Measurements from ENCODE around the gene ZNF20.
A peak's percentile ranks its signal among the peaks of the same experiment; 100 is the strongest.
"Not testable (repeated sequence)": the region's sequence is repeated elsewhere in the genome, so short reads cannot be mapped to it uniquely, and the experiment has no call there.

The ZNF20 gene

DNA sequence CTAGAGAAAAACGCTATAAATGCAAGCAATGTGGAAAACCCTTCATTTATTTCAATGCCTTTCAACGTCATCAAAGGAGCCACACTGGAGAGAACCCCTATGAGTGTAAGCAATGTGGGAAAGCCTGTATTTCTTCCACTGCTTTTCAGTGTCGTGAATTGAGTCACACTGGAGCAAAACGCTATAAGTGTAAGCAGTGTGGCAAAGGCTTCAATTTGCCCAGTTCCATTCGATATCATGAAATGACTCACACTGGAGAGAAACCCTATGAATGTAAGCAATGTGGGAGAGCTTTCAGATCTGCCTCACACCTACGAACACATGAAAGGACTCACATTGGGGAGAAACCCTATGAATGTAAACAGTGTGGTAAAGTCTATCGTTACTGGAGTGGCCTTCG lies 27.4 kb downstream of the ZNF20 start:
- no peak for DNase-seq (ENCODE audit: low read depth in 2 of 2)

DNA sequence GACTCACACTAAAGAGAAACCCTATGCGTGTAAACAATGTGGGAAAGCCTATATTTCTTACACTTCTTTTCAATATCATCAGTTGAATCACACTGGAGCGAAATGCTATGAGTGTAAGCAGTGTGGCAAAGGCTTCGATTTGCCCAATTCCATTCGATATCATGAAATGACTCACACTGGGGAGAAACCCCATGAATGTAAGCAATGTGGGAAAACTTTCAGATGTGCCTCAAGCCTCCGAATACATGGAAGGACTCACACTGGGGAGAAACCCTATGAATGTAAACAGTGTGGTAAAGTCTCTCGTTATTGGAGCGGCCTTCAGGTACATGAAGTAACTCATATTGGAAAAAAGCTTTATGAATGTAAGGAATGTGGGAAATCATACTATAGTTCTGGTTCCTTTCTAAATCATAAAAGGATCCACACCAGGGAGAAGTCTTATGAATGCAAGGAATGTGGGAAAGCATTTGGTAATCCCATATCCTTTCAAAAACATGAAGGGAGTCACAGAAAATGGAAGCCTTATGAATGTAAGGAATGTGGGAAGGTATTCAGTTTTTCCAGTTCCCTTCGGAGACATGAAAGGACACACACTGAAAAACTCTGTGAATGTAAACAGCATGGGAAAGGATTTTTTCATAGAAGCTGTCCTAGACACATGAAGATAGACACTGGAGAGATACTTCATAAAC lies 28.1 kb downstream of the ZNF20 start:
- no peak for DNase-seq (ENCODE audit: low read depth in 2 of 2)

DNA sequence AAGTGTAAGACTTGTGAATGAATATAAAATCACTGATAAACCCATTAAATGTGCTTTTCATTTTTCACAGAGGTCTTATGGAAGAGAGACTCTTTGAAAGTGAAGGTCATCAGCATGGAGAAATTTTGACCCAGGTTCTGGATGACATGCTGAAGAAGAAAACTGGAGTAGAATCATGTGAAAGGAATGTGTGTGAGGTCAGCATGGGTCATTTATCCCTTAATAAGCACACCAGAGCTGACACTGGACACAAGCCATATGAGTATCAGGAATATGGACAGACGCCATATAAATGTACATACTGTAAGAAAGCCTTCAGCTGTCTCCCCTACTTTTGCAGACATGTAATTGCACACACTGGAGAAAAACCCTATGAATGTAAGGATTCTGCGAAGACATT lies 29.0 kb downstream of the ZNF20 start:
- no peak for DNase-seq (ENCODE audit: low read depth in 2 of 2)

DNA sequence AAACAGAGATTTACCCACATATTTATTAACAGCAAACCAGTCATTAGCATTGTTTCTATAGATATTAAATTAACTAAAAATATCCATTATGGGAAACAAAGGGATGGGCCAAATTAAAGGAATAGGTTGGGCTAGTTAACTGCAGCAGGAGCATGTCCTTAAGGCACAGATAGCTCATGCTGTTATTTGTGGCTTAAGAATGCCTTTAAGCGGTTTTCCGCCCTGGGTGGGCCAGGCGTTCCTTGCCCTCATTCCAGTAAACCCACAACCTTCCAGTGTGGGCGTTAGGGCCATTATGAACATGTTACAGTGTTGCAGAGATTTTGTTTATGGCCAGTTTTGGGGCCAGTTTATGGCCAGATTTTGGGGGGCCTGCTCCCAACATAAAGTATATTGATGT lies 36.2 kb downstream of the ZNF20 start:
- not testable (repeated sequence) for DNase-seq (ENCODE audit: low read depth in 2 of 2)

DNA sequence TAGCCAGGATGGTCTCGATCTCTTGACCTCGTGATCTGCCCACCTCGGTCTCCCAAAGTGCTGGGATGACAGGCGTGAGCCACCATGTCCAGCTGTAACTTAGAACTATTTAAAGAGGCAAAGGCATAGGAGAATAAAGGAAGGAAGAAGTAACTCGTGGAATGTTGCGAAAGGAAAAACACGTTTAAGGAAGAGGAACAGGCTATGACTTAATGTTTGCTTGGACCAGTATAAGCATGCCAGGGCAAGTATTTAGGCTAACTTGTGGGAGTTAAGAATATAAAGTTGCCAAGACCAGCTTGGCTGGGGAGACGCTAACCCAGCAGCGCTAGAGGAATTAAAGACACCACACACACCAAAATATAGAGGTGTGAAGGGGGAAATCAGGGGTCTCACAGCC lies 42.1 kb downstream of the ZNF20 start:
- DNase-seq (ENCODE audit: low read depth in 2 of 2), result no peak

- DNase-seq (ENCODE audit: low read depth in 2 of 2), result no peak
These were observed 44.9 kb downstream of the ZNF20 start for GRCh38 chr19:12095111-12095790.

GRCh38 chr19:12093777-12094176 lies 46.4 kb downstream of the ZNF20 start:
- DNase-seq (ENCODE audit: low read depth in 2 of 2), result no peak

- no peak for DNase-seq (ENCODE audit: low read depth in 2 of 2)
These were observed 47.2 kb downstream of the ZNF20 start for GRCh38 chr19:12092956-12093355.

DNA sequence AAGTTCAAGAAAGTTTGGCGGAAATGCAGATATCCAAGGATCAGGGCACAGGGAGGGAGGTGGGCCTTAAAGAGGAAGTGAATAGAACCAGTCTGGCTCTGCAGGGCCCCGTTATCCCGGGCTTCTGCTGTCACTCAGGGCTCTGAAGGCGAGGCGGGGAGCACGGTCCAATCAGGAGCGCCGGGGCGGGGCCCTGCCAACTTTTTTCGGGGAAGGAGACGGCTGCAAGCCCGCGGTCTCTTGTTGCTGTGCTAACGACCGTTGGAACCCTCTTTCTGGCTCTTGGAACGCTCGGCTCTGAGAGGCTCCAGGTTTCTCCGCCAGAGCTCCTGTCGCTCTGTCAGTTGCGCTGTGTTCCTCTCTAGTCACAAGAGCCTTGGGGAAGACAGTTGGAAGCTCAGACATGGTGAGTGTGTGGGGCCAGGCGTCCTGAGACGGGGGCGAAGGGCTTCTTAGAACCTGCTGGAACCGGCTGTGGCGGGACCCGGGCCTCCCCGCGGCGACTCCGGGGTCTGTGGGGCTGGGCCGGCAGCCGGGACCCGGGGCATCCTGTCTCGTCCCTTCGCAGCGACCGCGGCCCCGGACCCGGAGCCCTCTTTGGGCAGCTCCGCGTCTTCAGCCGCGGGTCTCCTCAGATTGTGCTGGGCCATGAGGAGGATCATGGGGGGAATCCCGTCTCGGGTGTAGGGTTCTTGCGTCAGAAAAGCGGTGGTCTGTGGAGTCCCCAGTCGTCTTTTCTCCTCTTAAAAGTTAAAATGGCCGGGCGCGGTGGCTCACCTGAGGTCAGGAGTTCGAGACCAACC lies 47.9 kb downstream of the ZNF20 start:
- DNase-seq (ENCODE audit: low read depth in 2 of 2), result peak; percentile 33 to 62

DNA sequence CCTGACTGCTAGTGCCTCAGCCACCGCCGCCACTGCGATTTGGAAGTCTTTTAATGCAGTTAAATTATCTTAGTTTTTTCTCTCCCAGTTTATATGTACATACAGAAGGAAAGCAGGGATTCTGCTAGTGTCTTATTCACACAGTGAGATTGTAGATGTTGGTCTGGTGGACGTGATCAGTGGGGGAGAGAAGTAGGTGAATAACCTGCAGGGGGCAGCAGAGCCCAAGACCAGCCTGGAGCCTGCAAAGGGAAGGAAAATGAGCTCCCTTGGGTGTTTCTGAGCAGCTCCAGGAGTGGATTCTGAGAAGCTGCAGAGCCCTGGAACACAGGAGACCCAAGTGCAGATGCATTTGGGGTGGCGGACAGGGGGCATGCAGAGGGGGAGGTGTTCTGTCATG lies 49.3 kb downstream of the ZNF20 start:
- DNase-seq (ENCODE audit: low read depth in 2 of 2), result peak; percentile 46 to 63

GRCh38 chr19:12085074-12085818 lies 54.9 kb downstream of the ZNF20 start:
- DNase-seq (ENCODE audit: low read depth in 2 of 2), result no peak

DNA sequence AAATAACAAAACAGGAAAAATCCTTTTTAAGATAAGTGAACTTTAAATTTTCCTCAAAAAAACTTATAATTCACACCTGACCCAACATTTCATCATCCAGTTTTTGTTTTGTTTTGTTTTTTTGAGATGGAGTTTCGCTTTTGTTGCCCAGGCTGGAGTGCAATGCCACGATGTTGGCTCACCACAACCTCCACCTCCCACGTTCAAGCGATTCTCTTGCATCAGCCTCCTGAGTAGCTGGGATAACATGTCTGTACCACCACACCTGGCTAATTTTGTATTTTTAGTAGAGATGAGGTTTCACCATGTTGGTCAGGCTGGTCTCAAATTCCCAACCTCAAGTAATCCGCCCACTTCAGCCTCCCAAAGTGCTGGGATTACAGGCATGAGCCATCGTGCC lies 56.8 kb downstream of the ZNF20 start:
- not testable (repeated sequence) for DNase-seq (ENCODE audit: low read depth in 2 of 2)
